Thymus (tissue), 14 donors: ENCODE measurements around the gene ADGRF4. TPM values are rescaled to one million over a fixed set of nuclear protein-coding genes. Genes with fewer than 3 reads are reported as not detected.
A peak's percentile ranks its signal among the peaks of the same experiment; 100 is the strongest.

Experiments
- DNase-seq, 9 donors: peaks; one replicate each; pipeline ENCODE4 v3.0.0-alpha.2; 2013; ENCODE audit warnings: low spot score in 9 of 9, low read depth in 6 of 9, missing footprints in 1 of 9
- H3K27ac ChIP-seq, 2 donors: one replicate each; pipeline ENCODE4 v1.5.1; 2013; ENCODE audit warnings: control low read depth in 1 of 2, low read depth in 1 of 2, low read length in 1 of 2, mild to moderate bottlenecking in 1 of 2, moderate library complexity in 1 of 2
- H3K27me3 ChIP-seq, 2 donors: one replicate each; pipeline ENCODE4 v1.5.1; 2013; ENCODE audit warnings: low read length in 1 of 2; ENCODE audit not compliant: control insufficient read depth in 2 of 2, insufficient read depth in 1 of 2
- H3K36me3 ChIP-seq, 2 donors: one replicate each; pipeline ENCODE4 v1.5.1; 2013; ENCODE audit warnings: low read length in 1 of 2, mild to moderate bottlenecking in 1 of 2, moderate library complexity in 1 of 2; ENCODE audit not compliant: control insufficient read depth in 2 of 2, insufficient read depth in 2 of 2
- H3K4me1 ChIP-seq, 2 donors: one replicate each; pipeline ENCODE4 v1.5.1; 2013; ENCODE audit warnings: low read length in 2 of 2; ENCODE audit not compliant: control insufficient read depth in 2 of 2, insufficient read depth in 2 of 2
- H3K4me3 ChIP-seq, 2 donors: one replicate each; pipeline ENCODE4 v1.5.1; 2013; ENCODE audit warnings: low read length in 2 of 2, control low read depth in 1 of 2, mild to moderate bottlenecking in 1 of 2
- H3K9me3 ChIP-seq, 2 donors: one replicate each; pipeline ENCODE4 v1.5.1; 2013; ENCODE audit warnings: low read length in 1 of 2, mild to moderate bottlenecking in 1 of 2; ENCODE audit not compliant: control insufficient read depth in 2 of 2, insufficient read depth in 1 of 2
- WGBS: extraction: QIAGEN DNeasy Blood & Tissue Kit; methylation state at CpG from one replicate; pipeline ENCODE4 v1.1.7; 2013; 5-methylcytosine and 5-hydroxymethylcytosine counted together
- long read RNA-seq, 10 donors: transcript quantifications; one replicate each; lab custom pipeline, GENCODE V29; 2026
- polyA plus RNA-seq: library from polyadenylated mRNA; stranded (reverse); fragments of 200-250 nt; gene quantifications from one replicate; pipeline ENCODE4 v1.2.3, GENCODE V29; 2013
- total RNA-seq: library from RNA; stranded (reverse); fragments of 120-200 nt; gene quantifications from one replicate; pipeline ENCODE4 v1.2.4, GENCODE V29; 2013
- donor health status: healthy.

The ADGRF4 gene
- total RNA-seq, result 0.19 TPM
- polyA plus RNA-seq, result 1.6 TPM
- long read RNA-seq, donor 1, result 0 reads
- long read RNA-seq, donor 2, result 0 reads
- long read RNA-seq, donor 3, result 0 reads
- long read RNA-seq, donor 4, result 0 reads
- long read RNA-seq, donor 5, partial matches to known transcripts, result 0 of 1 reads
- long read RNA-seq, donor 5, other reads (novel, unspliced or antisense), result 0 of 1 reads
- long read RNA-seq, donor 6, result 0 reads
- long read RNA-seq, donor 7, result 0 reads
- long read RNA-seq, donor 8, result 0 reads
- long read RNA-seq, donor 9, result 0 reads
- long read RNA-seq, donor 10, result 0 reads

GRCh38 chr6:47698342-47698787 lies at the start of gene ADGRF4:
Gene ADGRF4 (plus strand): TSS chr6:47698580. CDS start chr6:47707246, 8,666 bp downstream.
- Histone ChIP-seq H3K27me3 (no peaks in the 10 kb centered on the region), H3K4me1 (no peaks in the 10 kb centered on the region), H3K4me3 (no peak within 1 kb of the TSS), H3K27ac (no peak within 1 kb of the TSS), H3K36me3 (no peaks in the 10 kb centered on the region), H3K9me3 (no peaks in the 10 kb centered on the region)
- no peak for DNase-seq
- WGBS, result 95% methylated on average over 5 of the region's 5 CpGs

GRCh38 chr6:47650553-47651432 lies 47.6 kb upstream of the ADGRF4 start:
- Histone ChIP-seq H3K27me3 (no peaks in the 10 kb centered on the region), H3K4me1 (no peaks in the 10 kb centered on the region), H3K36me3 (no peaks in the 10 kb centered on the region), H3K27ac (peak overlapping the region in 1 of 2 donors; percentile 15), H3K4me3 (no peak overlapping the region), H3K9me3 (no peaks in the 10 kb centered on the region)
- 89% methylated on average over 3 of the region's 3 CpGs for WGBS
- peak in 1 of 9 donors; percentile 13 for DNase-seq

- H3K27me3 ChIP-seq, result no peaks in the 10 kb centered on the region
Observed at GRCh38 chr6:47651505-47651944, 46.9 kb upstream of the ADGRF4 start.

GRCh38 chr6:47653706-47654105 lies 44.7 kb upstream of the ADGRF4 start:
- H3K27me3 ChIP-seq, result no peaks in the 10 kb centered on the region
- H3K9me3 ChIP-seq, result no peaks in the 10 kb centered on the region
- DNase-seq, result no peak
- no peaks in the 10 kb centered on the region for H3K4me1 ChIP-seq
- no peak overlapping the region for H3K27ac ChIP-seq
- no peaks in the 10 kb centered on the region for H3K36me3 ChIP-seq
- WGBS, result 93% methylated on average over 5 of the region's 5 CpGs
- no peak overlapping the region for H3K4me3 ChIP-seq

More at GRCh38 chr6:47651505-47651944, 46.9 kb upstream of the ADGRF4 start:
- H3K4me1 ChIP-seq, result no peaks in the 10 kb centered on the region
- H3K4me3 ChIP-seq, result no peak overlapping the region
- WGBS, result 84% methylated on average over 6 of the region's 6 CpGs
- no peaks in the 10 kb centered on the region for H3K36me3 ChIP-seq
- no peak overlapping the region for H3K27ac ChIP-seq
- H3K9me3 ChIP-seq, result no peaks in the 10 kb centered on the region
- no peak for DNase-seq

GRCh38 chr6:47654255-47654654 lies 44.1 kb upstream of the ADGRF4 start:
- Histone ChIP-seq H3K36me3 (no peaks in the 10 kb centered on the region), H3K27ac (no peak overlapping the region), H3K4me1 (no peaks in the 10 kb centered on the region), H3K4me3 (no peak overlapping the region), H3K27me3 (no peaks in the 10 kb centered on the region), H3K9me3 (no peaks in the 10 kb centered on the region)
- DNase-seq, result no peak
- 94% methylated on average over 4 of the region's 4 CpGs for WGBS

- no peaks in the 10 kb centered on the region for H3K36me3 ChIP-seq
- H3K9me3 ChIP-seq, result no peaks in the 10 kb centered on the region
- no peak overlapping the region for H3K27ac ChIP-seq
- WGBS, result 74% methylated on average over 7 of the region's 7 CpGs
- no peaks in the 10 kb centered on the region for H3K27me3 ChIP-seq
- no peak for DNase-seq
- no peaks in the 10 kb centered on the region for H3K4me1 ChIP-seq
- no peak overlapping the region for H3K4me3 ChIP-seq
Observed at GRCh38 chr6:47655719-47656595, 42.4 kb upstream of the ADGRF4 start.

GRCh38 chr6:47661960-47662359 lies 36.4 kb upstream of the ADGRF4 start:
- no peaks in the 10 kb centered on the region for H3K27me3 ChIP-seq
- no peaks in the 10 kb centered on the region for H3K36me3 ChIP-seq
- DNase-seq, result no peak
- no peak overlapping the region for H3K4me3 ChIP-seq
- no peak overlapping the region for H3K27ac ChIP-seq
- WGBS, result 79% methylated on average over 5 of the region's 5 CpGs
- H3K4me1 ChIP-seq, result no peaks in the 10 kb centered on the region
- no peaks in the 10 kb centered on the region for H3K9me3 ChIP-seq

GRCh38 chr6:47663462-47664216 lies 34.7 kb upstream of the ADGRF4 start:
- Histone ChIP-seq H3K27ac (no peak overlapping the region), H3K4me3 (no peak overlapping the region), H3K9me3 (no peaks in the 10 kb centered on the region), H3K27me3 (no peaks in the 10 kb centered on the region), H3K4me1 (no peaks in the 10 kb centered on the region), H3K36me3 (no peaks in the 10 kb centered on the region)
- 98% methylated on average over 13 of the region's 13 CpGs for whole genome bisulfite sequencing
- no peak for DNase-seq
